Myocyte (in vitro differentiated cells): ENCODE data around the gene WNT7B. TPM values are rescaled to one million over a fixed set of nuclear protein-coding genes. Genes with fewer than 3 reads are reported as not detected.

Source experiments
- DNase-seq: peaks from one replicate; pipeline ENCODE4 v3.0.0-alpha.2; 2012; ENCODE audit warnings: low read depth
- polyA plus RNA-seq: library from polyadenylated mRNA; unstranded; fragments of >200 nt; gene quantifications from one replicate; pipeline ENCODE4 v1.2.1, GENCODE V29; 2012; ENCODE audit warnings: missing spikeins
- total RNA-seq: library from RNA; depleted of rRNA; stranded (reverse); fragments of >200 nt; gene quantifications from 2 replicates; pipeline ENCODE4 v1.2.3, GENCODE V29; 2014

Gene WNT7B
- total RNA-seq: not detected in 2 replicates
- polyA plus RNA-seq: not detected

GRCh38 chr22:45977003-45977411, at the start of gene WNT7B:
Gene WNT7B, minus strand, starts transcription at chr22:45977162. Its CDS starts 408 bp downstream, at chr22:45976754.
- DNase-seq: no peak

DNA sequence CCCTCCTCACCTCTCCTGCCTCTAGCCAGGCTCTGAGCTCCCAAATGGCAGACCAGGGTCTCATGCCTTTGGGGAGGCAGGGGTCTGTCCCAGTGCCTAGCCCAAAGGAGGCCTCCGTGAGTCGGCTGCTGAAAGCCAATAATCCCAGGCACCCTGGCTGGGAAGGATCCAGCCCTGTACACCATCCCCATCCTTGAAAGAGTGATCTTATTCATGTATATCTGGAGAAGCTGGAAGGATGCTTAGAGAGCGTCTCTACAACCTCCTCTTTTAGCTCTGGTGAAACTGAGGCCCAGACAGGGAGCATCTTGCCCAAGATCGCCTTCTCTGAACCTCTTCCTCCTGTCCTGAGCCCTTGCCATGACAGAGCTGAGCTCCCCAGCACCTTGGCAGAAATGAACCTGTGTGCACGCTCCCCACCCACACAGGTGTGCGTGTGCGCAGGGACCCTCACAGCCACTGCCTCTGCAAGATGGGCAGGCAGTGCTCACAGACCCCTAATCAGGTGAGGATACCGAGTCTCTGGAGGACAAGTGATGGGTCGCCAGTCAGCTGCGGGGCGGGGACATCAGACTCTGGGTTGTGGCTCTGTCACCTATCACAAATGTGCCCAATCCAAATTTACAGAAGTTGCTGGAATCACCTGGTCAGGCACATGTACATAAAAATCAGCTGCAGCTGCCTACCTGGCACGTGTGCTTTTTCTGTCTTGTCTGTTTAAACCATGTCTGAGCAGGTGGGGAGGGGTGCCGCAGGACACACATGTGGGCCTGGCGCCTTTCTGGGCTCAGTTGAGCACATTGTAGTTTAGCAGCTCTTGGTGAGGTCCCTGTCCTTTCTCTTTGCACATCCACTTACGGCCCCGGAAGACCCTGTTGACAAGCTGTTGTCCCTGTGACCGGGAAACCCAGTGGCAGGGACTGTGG, 49.3 kb upstream of the WNT7B start:
- DNase-seq: no peak

DNA sequence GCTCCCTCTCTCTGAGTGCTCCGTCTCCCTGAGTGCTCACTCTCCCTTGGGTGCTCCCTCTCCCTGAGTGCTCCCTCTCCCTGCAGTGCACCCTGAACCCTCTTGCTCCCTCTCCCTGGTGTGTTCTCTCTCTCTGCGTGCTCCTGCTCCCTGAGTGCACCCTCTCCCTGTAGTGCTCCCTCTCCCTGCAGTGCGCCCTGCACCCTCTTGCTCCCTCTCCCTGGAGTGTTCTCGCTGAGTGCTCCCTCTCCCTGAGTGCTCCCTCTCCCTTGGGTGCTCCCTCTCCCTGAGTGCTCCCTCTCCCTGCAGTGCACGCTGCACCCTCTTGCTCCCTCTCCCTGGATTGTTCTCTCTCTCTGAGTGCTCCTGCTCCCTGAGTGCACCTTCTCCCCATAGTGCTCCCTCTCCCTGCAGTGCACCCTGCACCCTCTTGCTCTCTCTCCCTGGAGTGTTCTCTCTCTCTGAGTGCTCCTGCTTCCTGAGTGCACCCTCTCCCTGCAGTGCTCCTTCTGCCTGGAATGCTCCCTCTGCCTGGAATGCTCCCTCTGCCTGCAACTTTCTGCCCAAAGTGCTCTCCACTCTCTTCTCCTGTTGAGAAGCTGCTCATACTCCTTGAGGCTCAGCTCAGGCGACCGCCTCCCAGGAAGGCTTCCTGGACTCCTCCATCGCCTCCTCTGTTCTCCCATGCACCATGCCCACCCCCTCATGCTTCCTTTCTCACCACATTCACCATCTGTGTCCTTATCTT, 48.4 kb upstream of the WNT7B start:
- DNase-seq: no peak

DNA sequence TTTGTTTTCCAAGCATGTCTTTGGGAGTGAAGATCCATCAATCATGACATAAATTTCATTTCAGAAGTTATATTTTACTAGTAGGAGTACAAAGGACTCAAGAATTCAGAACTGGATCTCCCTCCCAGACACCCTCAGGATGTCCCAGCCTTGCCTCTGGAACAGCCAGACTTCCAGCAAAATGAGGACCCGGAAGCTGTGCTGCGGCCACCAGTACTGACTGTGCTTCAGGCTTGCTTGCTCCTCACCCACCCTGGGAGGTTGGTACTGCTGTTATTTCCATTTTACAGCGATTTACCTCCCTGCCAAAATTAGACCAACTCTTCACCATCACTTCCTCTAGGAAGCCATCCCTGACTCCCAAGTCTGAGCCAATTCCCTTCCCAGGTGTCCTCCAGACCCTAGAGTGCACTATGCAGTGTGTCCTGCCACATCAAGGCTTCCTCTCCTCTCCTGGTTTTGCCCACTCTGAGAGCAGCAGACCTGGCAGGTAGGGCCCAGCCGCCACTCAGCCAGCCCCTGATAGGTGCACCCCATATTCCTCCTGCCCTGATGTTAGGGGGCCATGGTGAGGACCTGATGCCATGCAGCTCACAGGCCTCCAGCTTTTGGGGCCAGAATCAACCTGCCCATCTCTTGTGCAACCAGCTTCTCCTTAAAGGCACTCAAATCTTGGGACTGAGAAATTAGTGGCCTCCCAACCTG, 47.3 kb upstream of the WNT7B start:
- DNase-seq: no peak

DNA sequence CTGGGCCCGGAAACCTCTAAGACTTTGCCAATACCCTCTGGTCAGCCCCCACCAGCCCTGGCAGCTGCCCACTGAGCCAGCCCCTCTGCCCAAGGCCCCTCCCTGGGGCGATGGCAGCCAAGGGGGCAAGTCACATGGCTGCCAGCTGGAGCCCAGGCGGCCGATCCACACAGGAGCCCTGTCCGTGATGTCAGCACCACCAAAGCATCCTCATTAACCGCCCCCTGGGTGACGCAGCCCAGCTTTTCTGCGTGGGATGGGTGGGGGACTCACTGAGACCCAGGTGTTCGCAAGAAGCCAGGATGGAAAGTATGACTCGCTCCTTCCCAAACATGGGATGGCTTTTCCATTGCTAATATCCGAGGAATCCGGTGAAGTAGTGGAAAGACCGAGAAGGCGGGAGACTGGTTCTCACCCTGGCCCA, 46.6 kb upstream of the WNT7B start:
- DNase-seq: no peak

DNA sequence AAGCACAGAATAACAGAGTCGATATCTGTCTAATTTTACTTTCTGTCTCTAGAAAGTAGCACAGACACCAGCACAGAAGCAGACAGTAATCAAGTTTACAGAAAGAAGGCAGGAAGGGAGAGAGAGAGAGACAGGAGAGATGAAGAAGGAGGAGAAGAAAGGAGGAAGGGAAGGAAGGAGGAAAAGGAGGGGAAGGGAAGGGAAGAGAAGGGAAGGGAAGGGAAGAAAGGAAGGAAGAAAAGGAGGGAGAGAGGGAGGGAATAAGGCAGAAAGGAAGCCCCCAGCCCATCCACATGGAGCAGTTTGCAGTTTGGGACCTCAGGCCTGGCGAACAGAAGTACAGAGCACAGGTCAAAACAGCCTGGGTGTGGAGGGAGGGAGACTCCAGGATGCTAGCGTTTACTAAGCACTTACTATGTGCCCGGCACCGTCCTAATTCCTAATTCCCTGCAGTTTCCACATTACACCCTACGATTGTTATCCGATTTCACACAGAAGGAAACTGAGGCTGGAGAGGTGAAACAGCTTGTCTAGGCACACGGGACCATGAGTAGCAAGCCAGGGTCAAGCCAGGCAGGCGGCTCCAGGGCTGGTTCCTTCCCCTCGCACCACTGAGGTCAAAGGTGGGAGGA, 46.0 kb upstream of the WNT7B start:
- DNase-seq: no peak

- no peak for DNase-seq
These were observed 44.6 kb upstream of the WNT7B start for GRCh38 chr22:46021577-46021976.

DNA sequence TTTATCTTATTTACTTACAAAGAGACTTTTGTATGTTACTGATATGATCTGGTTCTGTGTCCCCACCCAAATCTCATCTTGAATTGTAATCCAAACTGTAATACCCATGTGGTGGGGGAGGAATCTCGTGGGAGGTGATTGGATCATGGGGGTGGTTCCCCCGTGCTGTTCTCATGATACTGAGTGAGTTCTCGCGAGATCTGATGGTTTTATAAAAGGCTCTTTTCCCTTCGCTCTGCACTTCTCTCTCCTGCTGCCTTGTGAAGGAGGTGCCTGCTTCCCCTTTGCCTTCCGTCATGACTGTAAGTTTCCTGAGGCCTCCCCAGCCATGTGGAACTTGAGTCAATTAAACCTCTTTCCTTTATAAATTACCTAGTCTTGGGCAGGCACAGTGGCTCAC, 42.4 kb upstream of the WNT7B start:
- no peak for DNase-seq

GRCh38 chr22:46018859-46019258, 41.9 kb upstream of the WNT7B start:
- no peak for DNase-seq

DNA sequence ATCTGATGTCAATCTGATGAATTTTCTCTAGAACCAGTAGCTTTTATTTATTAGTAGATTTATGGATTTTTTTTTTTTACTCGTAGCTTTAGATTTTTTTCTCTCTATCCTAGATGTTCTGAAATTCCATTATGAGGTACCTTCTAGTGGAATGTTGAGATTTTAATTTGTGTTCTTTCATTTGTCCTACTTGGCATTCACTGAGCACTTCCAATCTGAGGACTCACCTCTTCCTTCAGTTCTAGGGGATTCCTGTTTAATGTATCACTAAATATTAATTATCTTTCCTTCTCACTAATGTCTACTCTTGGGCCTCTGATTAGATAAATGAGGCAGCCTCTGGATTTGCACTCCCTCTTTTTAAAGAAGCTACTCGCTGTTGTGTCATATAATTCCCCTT, 40.2 kb upstream of the WNT7B start:
- DNase-seq: no peak

DNA sequence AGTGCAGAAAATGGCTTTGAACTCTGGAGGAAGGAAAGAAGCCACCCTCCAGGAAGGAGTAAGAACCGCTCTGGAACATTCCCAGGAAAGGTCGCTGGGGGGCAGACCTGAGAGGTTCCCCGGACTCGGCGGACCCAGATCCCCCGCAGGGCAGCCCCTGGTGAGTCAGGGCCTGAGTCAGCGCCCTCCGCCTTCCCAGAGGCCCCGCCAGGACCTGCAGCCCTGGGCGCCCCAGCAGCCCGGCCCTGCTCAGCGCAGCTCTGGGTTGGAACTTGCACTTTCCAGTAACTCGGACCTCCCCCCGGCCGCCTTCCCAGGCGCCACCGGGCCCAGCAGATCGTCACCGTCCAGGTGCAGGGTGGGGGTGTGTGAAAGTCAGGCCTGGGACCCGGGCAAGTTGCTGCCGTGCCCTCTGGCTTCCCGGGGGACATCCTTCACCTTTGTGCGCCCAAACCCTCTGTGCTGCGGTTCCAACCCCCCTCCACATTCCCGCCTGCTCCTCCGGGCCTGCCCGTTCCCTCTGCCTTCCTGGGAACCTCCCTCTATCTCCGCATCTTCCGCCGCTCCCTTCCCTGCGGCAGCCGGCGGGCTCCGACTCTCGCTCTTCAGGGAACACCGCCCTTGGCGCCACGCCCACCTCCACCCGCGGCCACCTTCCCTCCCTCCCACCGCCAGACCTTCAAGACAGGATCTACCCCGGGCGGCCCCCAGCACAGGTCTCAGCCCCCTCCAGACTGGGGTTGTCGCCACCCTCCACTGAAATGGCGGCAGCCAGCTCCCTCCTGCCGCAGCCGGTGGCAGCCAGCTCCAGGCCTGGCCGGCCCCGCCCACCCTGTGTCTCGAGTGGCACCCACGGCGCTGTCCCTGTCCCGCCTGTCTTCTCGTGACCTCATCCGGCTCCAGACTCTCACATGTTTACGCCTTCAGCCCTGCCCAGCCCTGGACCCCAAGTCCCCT, 36.8 kb upstream of the WNT7B start:
- peak; percentile 94 for DNase-seq

- DNase-seq: no peak
These were observed 35.9 kb upstream of the WNT7B start for GRCh38 chr22:46012881-46013281.

GRCh38 chr22:46012182-46012880, 35.4 kb upstream of the WNT7B start:
- DNase-seq: no peak

DNA sequence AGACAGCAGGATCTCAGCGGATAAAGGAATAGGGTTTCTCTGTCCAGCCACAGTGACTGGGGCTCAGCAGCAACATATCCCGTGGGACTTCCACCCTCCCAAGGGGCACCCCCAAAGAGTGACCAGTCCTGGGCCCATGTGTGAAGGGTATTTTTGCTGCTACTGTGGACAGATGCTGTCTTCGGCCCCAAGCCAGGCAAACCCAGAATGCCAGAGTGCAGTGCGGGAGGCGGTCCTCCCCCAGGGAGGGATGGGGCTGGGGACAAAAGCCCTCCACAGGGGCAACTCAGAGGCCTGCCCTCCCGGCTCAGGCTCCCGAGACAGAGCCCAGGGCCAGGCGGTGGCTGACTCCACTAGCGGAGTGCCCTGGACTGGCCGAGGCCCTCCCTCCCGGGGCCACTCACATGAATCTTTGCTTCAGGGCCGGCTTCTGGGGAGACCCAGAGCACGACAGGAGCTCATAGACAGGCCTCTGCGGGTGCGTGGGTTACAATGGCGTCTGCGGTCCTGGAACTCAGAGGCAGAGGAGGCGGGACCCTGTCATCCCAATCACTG, 34.7 kb upstream of the WNT7B start:
- peak; percentile 28 for DNase-seq

- DNase-seq: peak; percentile 31
These were observed 34.1 kb upstream of the WNT7B start for GRCh38 chr22:46010951-46011626.

GRCh38 chr22:46010207-46010867, 33.4 kb upstream of the WNT7B start:
- no peak for DNase-seq

GRCh38 chr22:46009730-46010129, 32.8 kb upstream of the WNT7B start:
- peak; percentile 27 for DNase-seq
